ENCODE measurements around the gene FBXO9. TPM values are rescaled to one million over a fixed set of nuclear protein-coding genes. Genes with fewer than 3 reads are reported as not detected.

The FBXO9 gene
- total and polyA plus RNA-seq, 4 donors: 36.8 to 79.1 (median 51.2) TPM

DNA sequence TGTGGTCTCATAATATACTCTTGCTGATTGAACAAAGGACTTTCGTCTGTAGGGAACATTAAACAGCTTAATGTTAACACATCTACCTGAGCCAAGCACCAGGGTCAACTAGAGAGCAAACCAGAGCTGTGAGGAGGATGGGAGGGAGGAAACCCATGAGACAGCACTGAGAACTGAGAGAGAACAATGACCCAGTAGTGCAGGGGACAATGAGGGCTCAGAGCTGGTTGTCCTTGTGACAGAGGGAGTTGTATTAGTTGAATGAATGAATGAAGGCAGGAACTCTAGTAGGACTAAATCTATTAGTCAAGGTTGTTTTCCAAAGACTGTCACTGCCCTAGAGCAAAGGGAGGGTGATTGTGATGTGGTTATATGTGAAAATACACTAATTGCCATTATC is 41.9 kb upstream of the FBXO9 start:
- Histone ChIP-seq H3K4me1 (ENCODE audit: control insufficient read depth in 4 of 4, insufficient read depth in 4 of 4, low read length in 3 of 4) (no peaks in the 10 kb centered on the region), H3K9ac (ENCODE audit: low read depth in 1 of 2, low read length in 2 of 2) (no peak overlapping the region), H3K4me3 (ENCODE audit: low read depth in 1 of 3, low read length in 3 of 3) (no peak overlapping the region), H3K27me3 (ENCODE audit: control insufficient read depth in 4 of 4, insufficient read depth in 4 of 4, low read length in 3 of 4) (no peaks in the 10 kb centered on the region), H3K27ac (ENCODE audit: low read depth in 1 of 2, low read length in 2 of 2) (no peak overlapping the region), H3K36me3 (ENCODE audit: control insufficient read depth in 4 of 4, insufficient read depth in 3 of 4, low read depth in 1 of 4, low read length in 3 of 4) (peaks cover 5 to 12% (median 9%) of the 10 kb centered on the region in 4 donors), H3K9me3 (ENCODE audit: control insufficient read depth in 4 of 4, low read length in 3 of 4) (no peaks in the 10 kb centered on the region)
- TF ChIP-seq, protein P1, sequence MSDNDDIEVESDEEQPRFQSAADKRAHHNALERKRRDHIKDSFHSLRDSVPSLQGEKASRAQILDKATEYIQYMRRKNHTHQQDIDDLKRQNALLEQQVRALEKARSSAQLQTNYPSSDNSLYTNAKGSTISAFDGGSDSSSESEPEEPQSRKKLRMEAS (IDR thresholded peaks at IDR 0.05): no peak
- TF ChIP-seq SP1 (IDR thresholded peaks at IDR 0.05): no peak
- no peak for TF ChIP-seq RXRA (IDR thresholded peaks at IDR 0.05)
- TF ChIP-seq HNF4G (IDR thresholded peaks at IDR 0.05): no peak
- TF ChIP-seq, protein P2, sequence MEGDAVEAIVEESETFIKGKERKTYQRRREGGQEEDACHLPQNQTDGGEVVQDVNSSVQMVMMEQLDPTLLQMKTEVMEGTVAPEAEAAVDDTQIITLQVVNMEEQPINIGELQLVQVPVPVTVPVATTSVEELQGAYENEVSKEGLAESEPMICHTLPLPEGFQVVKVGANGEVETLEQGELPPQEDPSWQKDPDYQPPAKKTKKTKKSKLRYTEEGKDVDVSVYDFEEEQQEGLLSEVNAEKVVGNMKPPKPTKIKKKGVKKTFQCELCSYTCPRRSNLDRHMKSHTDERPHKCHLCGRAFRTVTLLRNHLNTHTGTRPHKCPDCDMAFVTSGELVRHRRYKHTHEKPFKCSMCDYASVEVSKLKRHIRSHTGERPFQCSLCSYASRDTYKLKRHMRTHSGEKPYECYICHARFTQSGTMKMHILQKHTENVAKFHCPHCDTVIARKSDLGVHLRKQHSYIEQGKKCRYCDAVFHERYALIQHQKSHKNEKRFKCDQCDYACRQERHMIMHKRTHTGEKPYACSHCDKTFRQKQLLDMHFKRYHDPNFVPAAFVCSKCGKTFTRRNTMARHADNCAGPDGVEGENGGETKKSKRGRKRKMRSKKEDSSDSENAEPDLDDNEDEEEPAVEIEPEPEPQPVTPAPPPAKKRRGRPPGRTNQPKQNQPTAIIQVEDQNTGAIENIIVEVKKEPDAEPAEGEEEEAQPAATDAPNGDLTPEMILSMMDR (IDR thresholded peaks at IDR 0.05; ENCODE audit: low read depth, low read length, missing input control): no peak
- no peak for TF ChIP-seq JUND (IDR thresholded peaks at IDR 0.05)
- no peak for TF ChIP-seq FOXA1 (IDR thresholded peaks at IDR 0.05)
- TF ChIP-seq, protein P3, sequence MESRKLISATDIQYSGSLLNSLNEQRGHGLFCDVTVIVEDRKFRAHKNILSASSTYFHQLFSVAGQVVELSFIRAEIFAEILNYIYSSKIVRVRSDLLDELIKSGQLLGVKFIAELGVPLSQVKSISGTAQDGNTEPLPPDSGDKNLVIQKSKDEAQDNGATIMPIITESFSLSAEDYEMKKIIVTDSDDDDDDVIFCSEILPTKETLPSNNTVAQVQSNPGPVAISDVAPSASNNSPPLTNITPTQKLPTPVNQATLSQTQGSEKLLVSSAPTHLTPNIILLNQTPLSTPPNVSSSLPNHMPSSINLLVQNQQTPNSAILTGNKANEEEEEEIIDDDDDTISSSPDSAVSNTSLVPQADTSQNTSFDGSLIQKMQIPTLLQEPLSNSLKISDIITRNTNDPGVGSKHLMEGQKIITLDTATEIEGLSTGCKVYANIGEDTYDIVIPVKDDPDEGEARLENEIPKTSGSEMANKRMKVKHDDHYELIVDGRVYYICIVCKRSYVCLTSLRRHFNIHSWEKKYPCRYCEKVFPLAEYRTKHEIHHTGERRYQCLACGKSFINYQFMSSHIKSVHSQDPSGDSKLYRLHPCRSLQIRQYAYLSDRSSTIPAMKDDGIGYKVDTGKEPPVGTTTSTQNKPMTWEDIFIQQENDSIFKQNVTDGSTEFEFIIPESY (IDR thresholded peaks at IDR 0.05): no peak
- no peak for TF ChIP-seq NR2F2 (IDR thresholded peaks at IDR 0.05)
- TF ChIP-seq YY1 (IDR thresholded peaks at IDR 0.05): no peak
- TF ChIP-seq FOXA2 (IDR thresholded peaks at IDR 0.05): no peak
- TF ChIP-seq TAF1 (conservative IDR thresholded peaks at IDR 0.05): no peak
- no peak for TF ChIP-seq HNF4A (conservative IDR thresholded peaks at IDR 0.05)
- no peak for TF ChIP-seq EGR1 (IDR thresholded peaks at IDR 0.05; ENCODE audit: low read depth in 2 of 2)
- TF ChIP-seq, protein P4, sequence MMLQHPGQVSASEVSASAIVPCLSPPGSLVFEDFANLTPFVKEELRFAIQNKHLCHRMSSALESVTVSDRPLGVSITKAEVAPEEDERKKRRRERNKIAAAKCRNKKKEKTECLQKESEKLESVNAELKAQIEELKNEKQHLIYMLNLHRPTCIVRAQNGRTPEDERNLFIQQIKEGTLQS (IDR thresholded peaks at IDR 0.05): no peak
- TF ChIP-seq GABPA (IDR thresholded peaks at IDR 0.05 in 1 of 2, conservative IDR thresholded peaks at IDR 0.05 in 1 of 2): no peak
- TF ChIP-seq, protein P5, sequence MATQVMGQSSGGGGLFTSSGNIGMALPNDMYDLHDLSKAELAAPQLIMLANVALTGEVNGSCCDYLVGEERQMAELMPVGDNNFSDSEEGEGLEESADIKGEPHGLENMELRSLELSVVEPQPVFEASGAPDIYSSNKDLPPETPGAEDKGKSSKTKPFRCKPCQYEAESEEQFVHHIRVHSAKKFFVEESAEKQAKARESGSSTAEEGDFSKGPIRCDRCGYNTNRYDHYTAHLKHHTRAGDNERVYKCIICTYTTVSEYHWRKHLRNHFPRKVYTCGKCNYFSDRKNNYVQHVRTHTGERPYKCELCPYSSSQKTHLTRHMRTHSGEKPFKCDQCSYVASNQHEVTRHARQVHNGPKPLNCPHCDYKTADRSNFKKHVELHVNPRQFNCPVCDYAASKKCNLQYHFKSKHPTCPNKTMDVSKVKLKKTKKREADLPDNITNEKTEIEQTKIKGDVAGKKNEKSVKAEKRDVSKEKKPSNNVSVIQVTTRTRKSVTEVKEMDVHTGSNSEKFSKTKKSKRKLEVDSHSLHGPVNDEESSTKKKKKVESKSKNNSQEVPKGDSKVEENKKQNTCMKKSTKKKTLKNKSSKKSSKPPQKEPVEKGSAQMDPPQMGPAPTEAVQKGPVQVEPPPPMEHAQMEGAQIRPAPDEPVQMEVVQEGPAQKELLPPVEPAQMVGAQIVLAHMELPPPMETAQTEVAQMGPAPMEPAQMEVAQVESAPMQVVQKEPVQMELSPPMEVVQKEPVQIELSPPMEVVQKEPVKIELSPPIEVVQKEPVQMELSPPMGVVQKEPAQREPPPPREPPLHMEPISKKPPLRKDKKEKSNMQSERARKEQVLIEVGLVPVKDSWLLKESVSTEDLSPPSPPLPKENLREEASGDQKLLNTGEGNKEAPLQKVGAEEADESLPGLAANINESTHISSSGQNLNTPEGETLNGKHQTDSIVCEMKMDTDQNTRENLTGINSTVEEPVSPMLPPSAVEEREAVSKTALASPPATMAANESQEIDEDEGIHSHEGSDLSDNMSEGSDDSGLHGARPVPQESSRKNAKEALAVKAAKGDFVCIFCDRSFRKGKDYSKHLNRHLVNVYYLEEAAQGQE (IDR thresholded peaks at IDR 0.05): no peak
- no peak for TF ChIP-seq RAD21 (IDR thresholded peaks at IDR 0.05)
- 94% methylated on average over 1 of the region's 1 CpG for WGBS
- no peak for DNase-seq (ENCODE audit: low spot score)
